GM12892 (cell line): ENCODE data around the gene LRRC51.
A peak's percentile ranks its signal among the peaks of the same experiment; 100 is the strongest.

Source experiments
- DNase-seq: peaks from one replicate; pipeline ENCODE4 v3.0.0; 2011; ENCODE audit not compliant: insufficient read length
- FAIRE-seq: peaks from 2 replicates; lab custom pipeline; 2011; peaks lifted over from hg19 to GRCh38; lab: Jason Lieb, UNC
- POLR2A ChIP-seq: IDR thresholded peaks from 2 replicates; pipeline ENCODE4 v1.6.1; 2011; ENCODE audit warnings: low read depth, low read length, control low read depth
- POLR2AphosphoS5 ChIP-seq: IDR thresholded peaks from 2 replicates; pipeline ENCODE4 v1.6.1; 2011; ENCODE audit warnings: low read depth, low read length, control low read depth
- TAF1 ChIP-seq: IDR thresholded peaks from 2 replicates; pipeline ENCODE4 v1.6.1; 2011; ENCODE audit warnings: low read depth, mild to moderate bottlenecking, control low read depth, low read length, borderline replicate concordance

LRRC51 gene

GRCh38 chr11:72088076-72088808 is 7.6 kb downstream of the LRRC51 start:
- TF ChIP-seq POLR2AphosphoS5 (no peak), POLR2A (no peak), TAF1 (no peak)
- no peak for FAIRE-seq
- no peak for DNase-seq

- DNase-seq = peak; percentile 55
- TF ChIP-seq POLR2AphosphoS5 (no peak), POLR2A (0 out of 2 replicates have a peak, but pooled peaks have one; percentile 22), TAF1 (no peak)
- peak; percentile 92 for FAIRE-seq
These were observed 10.6 kb downstream of the LRRC51 start for GRCh38 chr11:72091292-72091691.

GRCh38 chr11:72098741-72099140 is 18.1 kb downstream of the LRRC51 start:
- DNase-seq = no peak
- TF ChIP-seq POLR2AphosphoS5 (no peak), TAF1 (no peak), POLR2A (no peak)
- no peak for FAIRE-seq

- no peak for TF ChIP-seq POLR2A
- TF ChIP-seq POLR2AphosphoS5 = no peak
- TF ChIP-seq TAF1 = no peak
- FAIRE-seq (no peak), DNase-seq (no peak)
These were observed 19.4 kb downstream of the LRRC51 start for GRCh38 chr11:72100009-72100408.

GRCh38 chr11:72100462-72100861 is 19.8 kb downstream of the LRRC51 start:
- TF ChIP-seq POLR2AphosphoS5 (no peak), POLR2A (no peak), TAF1 (no peak)
- FAIRE-seq = no peak
- no peak for DNase-seq

- DNase-seq (no peak), FAIRE-seq (no peak)
- TF ChIP-seq POLR2AphosphoS5 (no peak), TAF1 (no peak), POLR2A (no peak)
These were observed 21.5 kb downstream of the LRRC51 start for GRCh38 chr11:72102162-72102561.

GRCh38 chr11:72102631-72102945 is 21.9 kb downstream of the LRRC51 start:
- TF ChIP-seq POLR2AphosphoS5 (no peak), TAF1 (no peak), POLR2A (no peak)
- no peak for FAIRE-seq
- no peak for DNase-seq

- peak; percentile 94 for DNase-seq
- peak; percentile 100 for FAIRE-seq
These were observed 22.5 kb downstream of the LRRC51 start, which contains the start of gene LAMTOR1 for GRCh38 chr11:72102946-72103753. LAMTOR1 (minus strand) TSS chr11:72103297; CDS start chr11:72103224, 73 bp downstream.

GRCh38 chr11:72103754-72104167 is 23.1 kb downstream of the LRRC51 start:
- TF ChIP-seq TAF1 = no peak
- TF ChIP-seq POLR2A = no peak
- TF ChIP-seq POLR2AphosphoS5 = no peak
- FAIRE-seq (peak; percentile 48), DNase-seq (no peak)

More at GRCh38 chr11:72102946-72103753, 22.5 kb downstream of the LRRC51 start, which contains the start of gene LAMTOR1:
- TF ChIP-seq POLR2A (peak; percentile 97), TAF1 (peak; percentile 87), POLR2AphosphoS5 (peak; percentile 91)

GRCh38 chr11:72105888-72106287 is 25.2 kb downstream of the LRRC51 start, which contains the start of gene TOMT:
TOMT (plus strand) TSS chr11:72105924; CDS start chr11:72105952, 28 bp downstream.
- no peak for DNase-seq
- FAIRE-seq = no peak
- no peak for TF ChIP-seq POLR2A
- no peak for TF ChIP-seq POLR2AphosphoS5
- no peak for TF ChIP-seq TAF1

GRCh38 chr11:72111300-72112142 is 30.9 kb downstream of the LRRC51 start:
- FAIRE-seq (no peak), DNase-seq (no peak)
- TF ChIP-seq POLR2AphosphoS5 = peak; percentile 2; the same call in 1 of the 2 replicates
- TF ChIP-seq TAF1 = no peak
